Measurements from ENCODE around the gene SLC43A3. TPM values are rescaled to one million over a fixed set of nuclear protein-coding genes. Genes with fewer than 3 reads are reported as not detected.

The SLC43A3 gene
- total and polyA plus RNA-seq, 9 of the 15 experiments (the other 6 are each of a cell fraction or from before 2014, with no cell fraction given), result 63.7 to 281 (median 139) TPM

DNA sequence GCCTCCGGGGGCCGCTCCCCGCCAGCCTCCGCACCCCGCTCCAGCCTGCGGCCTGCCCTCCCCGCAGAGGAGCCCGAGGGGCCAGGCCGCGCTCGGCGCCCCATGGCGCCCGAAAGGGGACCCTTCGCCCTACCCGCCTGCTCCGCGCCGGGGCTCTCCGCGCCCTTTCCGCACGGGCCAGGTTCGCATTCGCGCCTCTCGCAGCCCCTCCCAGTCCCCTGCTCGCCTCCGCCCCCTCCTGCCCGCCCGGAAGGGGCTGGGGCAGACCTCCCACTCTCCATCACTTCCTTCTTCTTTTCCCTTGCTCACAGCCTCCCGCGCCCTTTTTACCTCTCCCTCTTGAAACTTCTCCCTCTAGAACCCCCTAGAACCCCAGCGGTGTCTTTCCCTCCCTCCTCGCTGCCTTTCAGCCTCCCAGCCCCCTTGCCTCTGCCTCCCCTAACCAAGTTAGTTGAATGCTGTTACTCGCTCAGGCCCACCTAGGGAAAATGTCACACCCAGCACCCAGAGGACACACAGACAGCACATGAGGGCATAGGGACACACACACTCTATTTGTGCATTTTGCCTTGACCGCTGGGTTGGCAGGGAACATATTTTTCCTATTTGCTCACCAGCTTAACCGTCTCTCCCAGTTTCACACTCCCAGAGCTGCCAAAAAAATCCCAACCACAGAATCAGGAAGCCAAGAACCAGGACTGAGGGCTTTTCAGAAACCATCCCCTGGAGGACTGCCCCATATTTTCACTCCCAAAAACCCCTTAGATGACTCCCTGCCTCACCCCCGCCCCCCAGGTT, at the start of gene SLC43A3 (continued):
- TF ChIP-seq, protein P1, sequence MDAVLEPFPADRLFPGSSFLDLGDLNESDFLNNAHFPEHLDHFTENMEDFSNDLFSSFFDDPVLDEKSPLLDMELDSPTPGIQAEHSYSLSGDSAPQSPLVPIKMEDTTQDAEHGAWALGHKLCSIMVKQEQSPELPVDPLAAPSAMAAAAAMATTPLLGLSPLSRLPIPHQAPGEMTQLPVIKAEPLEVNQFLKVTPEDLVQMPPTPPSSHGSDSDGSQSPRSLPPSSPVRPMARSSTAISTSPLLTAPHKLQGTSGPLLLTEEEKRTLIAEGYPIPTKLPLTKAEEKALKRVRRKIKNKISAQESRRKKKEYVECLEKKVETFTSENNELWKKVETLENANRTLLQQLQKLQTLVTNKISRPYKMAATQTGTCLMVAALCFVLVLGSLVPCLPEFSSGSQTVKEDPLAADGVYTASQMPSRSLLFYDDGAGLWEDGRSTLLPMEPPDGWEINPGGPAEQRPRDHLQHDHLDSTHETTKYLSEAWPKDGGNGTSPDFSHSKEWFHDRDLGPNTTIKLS (IDR thresholded peaks at IDR 0.05; ENCODE audit: borderline replicate concordance, low read depth), result peak; percentile 92; the same call in 1 of the 2 replicates
- TF ChIP-seq ZNF717 (CRISPR knock-in tag; IDR thresholded peaks at IDR 0.05), result no peak
- TF ChIP-seq ZSCAN32 (CRISPR knock-in tag; IDR thresholded peaks at IDR 0.05), result no peak
- TF ChIP-seq RBM17 (IDR thresholded peaks at IDR 0.05; ENCODE audit: borderline replicate concordance, low read depth, low read length), result no peak
- TF ChIP-seq ZNF444 (CRISPR knock-in tag; IDR thresholded peaks at IDR 0.05), result peak; percentile 86
- no peak for TF ChIP-seq ZNF224 (CRISPR knock-in tag; IDR thresholded peaks at IDR 0.05)
- TF ChIP-seq ZFP36 (IDR thresholded peaks at IDR 0.05; ENCODE audit: low read depth, low read length, partially characterized antibody), result no peak
- TF ChIP-seq, protein P2, sequence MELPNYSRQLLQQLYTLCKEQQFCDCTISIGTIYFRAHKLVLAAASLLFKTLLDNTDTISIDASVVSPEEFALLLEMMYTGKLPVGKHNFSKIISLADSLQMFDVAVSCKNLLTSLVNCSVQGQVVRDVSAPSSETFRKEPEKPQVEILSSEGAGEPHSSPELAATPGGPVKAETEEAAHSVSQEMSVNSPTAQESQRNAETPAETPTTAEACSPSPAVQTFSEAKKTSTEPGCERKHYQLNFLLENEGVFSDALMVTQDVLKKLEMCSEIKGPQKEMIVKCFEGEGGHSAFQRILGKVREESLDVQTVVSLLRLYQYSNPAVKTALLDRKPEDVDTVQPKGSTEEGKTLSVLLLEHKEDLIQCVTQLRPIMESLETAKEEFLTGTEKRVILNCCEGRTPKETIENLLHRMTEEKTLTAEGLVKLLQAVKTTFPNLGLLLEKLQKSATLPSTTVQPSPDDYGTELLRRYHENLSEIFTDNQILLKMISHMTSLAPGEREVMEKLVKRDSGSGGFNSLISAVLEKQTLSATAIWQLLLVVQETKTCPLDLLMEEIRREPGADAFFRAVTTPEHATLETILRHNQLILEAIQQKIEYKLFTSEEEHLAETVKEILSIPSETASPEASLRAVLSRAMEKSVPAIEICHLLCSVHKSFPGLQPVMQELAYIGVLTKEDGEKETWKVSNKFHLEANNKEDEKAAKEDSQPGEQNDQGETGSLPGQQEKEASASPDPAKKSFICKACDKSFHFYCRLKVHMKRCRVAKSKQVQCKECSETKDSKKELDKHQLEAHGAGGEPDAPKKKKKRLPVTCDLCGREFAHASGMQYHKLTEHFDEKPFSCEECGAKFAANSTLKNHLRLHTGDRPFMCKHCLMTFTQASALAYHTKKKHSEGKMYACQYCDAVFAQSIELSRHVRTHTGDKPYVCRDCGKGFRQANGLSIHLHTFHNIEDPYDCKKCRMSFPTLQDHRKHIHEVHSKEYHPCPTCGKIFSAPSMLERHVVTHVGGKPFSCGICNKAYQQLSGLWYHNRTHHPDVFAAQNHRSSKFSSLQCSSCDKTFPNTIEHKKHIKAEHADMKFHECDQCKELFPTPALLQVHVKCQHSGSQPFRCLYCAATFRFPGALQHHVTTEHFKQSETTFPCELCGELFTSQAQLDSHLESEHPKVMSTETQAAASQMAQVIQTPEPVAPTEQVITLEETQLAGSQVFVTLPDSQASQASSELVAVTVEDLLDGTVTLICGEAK (IDR thresholded peaks at IDR 0.05), result peak; percentile 77
- TF ChIP-seq, protein P2 (CRISPR knock-in tag; IDR thresholded peaks at IDR 0.05), result no peak
- TF ChIP-seq, protein P3, sequence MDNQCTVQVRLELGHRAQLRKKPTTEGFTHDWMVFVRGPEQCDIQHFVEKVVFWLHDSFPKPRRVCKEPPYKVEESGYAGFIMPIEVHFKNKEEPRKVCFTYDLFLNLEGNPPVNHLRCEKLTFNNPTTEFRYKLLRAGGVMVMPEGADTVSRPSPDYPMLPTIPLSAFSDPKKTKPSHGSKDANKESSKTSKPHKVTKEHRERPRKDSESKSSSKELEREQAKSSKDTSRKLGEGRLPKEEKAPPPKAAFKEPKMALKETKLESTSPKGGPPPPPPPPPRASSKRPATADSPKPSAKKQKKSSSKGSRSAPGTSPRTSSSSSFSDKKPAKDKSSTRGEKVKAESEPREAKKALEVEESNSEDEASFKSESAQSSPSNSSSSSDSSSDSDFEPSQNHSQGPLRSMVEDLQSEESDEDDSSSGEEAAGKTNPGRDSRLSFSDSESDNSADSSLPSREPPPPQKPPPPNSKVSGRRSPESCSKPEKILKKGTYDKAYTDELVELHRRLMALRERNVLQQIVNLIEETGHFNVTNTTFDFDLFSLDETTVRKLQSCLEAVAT (IDR thresholded peaks at IDR 0.05), result peak; percentile 65 to 66; a peak in 2 of 4 replicates
- TF ChIP-seq, protein P4, sequence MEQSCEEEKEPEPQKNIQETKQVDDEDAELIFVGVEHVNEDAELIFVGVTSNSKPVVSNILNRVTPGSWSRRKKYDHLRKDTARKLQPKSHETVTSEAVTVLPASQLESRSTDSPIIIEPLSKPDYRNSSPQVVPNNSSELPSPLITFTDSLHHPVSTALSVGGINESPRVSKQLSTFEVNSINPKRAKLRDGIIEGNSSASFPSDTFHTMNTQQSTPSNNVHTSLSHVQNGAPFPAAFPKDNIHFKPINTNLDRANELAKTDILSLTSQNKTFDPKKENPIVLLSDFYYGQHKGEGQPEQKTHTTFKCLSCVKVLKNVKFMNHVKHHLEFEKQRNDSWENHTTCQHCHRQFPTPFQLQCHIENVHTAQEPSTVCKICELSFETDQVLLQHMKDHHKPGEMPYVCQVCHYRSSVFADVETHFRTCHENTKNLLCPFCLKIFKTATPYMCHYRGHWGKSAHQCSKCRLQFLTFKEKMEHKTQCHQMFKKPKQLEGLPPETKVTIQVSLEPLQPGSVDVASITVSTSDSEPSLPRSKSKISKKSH (CRISPR knock-in tag; IDR thresholded peaks at IDR 0.05), result no peak
- TF ChIP-seq ZFP30 (CRISPR knock-in tag; IDR thresholded peaks at IDR 0.05; ENCODE audit: borderline replicate concordance), result no peak
- TF ChIP-seq TCF7L2 (IDR thresholded peaks at IDR 0.05; ENCODE audit: low read depth, low read length), result no peak

Measured in K562 (cell line).